ENCODE data around the gene ADAMTSL1. TPM values are rescaled to one million over a fixed set of nuclear protein-coding genes. Genes with fewer than 3 reads are reported as not detected.

ADAMTSL1 gene
- total RNA-seq, 1 experiment from 2014 or later, result not detected

DNA sequence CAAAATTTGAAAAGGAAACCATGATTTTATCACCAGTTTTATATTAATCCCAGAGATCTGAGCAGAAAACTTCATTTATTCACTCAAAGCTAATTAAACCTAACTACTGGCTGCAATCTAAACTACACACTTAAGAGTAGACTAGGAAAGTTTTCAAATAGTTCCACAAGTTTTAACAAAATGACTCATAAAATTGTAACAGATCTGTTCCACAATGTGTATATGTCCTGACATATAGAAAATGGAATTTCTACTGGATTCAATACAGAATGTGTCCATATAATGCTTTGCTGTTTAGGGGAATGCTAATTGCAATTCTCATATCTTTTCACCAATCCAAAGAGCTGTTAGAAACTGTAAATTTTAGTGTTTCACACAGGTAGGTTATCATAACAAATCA lies 40.3 kb upstream of the ADAMTSL1 start:
- BruUV-seq (replicated peaks), result no TSS peak
- no peak overlapping the region for H3K4me3 ChIP-seq (ENCODE audit: low read depth in 2 of 2, low read length in 2 of 2)
- no peaks in the 10 kb centered on the region for H3K4me1 ChIP-seq (ENCODE audit: control insufficient read depth, insufficient read depth, low read length)
- TF ChIP-seq, protein P1, sequence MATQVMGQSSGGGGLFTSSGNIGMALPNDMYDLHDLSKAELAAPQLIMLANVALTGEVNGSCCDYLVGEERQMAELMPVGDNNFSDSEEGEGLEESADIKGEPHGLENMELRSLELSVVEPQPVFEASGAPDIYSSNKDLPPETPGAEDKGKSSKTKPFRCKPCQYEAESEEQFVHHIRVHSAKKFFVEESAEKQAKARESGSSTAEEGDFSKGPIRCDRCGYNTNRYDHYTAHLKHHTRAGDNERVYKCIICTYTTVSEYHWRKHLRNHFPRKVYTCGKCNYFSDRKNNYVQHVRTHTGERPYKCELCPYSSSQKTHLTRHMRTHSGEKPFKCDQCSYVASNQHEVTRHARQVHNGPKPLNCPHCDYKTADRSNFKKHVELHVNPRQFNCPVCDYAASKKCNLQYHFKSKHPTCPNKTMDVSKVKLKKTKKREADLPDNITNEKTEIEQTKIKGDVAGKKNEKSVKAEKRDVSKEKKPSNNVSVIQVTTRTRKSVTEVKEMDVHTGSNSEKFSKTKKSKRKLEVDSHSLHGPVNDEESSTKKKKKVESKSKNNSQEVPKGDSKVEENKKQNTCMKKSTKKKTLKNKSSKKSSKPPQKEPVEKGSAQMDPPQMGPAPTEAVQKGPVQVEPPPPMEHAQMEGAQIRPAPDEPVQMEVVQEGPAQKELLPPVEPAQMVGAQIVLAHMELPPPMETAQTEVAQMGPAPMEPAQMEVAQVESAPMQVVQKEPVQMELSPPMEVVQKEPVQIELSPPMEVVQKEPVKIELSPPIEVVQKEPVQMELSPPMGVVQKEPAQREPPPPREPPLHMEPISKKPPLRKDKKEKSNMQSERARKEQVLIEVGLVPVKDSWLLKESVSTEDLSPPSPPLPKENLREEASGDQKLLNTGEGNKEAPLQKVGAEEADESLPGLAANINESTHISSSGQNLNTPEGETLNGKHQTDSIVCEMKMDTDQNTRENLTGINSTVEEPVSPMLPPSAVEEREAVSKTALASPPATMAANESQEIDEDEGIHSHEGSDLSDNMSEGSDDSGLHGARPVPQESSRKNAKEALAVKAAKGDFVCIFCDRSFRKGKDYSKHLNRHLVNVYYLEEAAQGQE (IDR thresholded peaks at IDR 0.05; ENCODE audit: insufficient read depth in 1 of 2, low read depth in 2 of 2, low read length in 1 of 2), result no peak
- no peak for TF ChIP-seq SIN3A (IDR thresholded peaks at IDR 0.05; ENCODE audit: borderline replicate concordance, insufficient read depth, low read depth, low read length)
- TF ChIP-seq POLR2AphosphoS5 (IDR thresholded peaks at IDR 0.05; ENCODE audit: low read depth, low read length), result no peak
- TF ChIP-seq, protein P2, sequence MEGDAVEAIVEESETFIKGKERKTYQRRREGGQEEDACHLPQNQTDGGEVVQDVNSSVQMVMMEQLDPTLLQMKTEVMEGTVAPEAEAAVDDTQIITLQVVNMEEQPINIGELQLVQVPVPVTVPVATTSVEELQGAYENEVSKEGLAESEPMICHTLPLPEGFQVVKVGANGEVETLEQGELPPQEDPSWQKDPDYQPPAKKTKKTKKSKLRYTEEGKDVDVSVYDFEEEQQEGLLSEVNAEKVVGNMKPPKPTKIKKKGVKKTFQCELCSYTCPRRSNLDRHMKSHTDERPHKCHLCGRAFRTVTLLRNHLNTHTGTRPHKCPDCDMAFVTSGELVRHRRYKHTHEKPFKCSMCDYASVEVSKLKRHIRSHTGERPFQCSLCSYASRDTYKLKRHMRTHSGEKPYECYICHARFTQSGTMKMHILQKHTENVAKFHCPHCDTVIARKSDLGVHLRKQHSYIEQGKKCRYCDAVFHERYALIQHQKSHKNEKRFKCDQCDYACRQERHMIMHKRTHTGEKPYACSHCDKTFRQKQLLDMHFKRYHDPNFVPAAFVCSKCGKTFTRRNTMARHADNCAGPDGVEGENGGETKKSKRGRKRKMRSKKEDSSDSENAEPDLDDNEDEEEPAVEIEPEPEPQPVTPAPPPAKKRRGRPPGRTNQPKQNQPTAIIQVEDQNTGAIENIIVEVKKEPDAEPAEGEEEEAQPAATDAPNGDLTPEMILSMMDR (IDR thresholded peaks at IDR 0.05), result no peak
- no peak for TF ChIP-seq TCF7L2 (IDR thresholded peaks at IDR 0.05; ENCODE audit: low read depth, low read length)
- ATAC-seq (no peak), DNase-seq (ENCODE audit: low read depth, low spot score) (no peak)
- intact Hi-C loops (cut with micrococcal nuclease; ENCODE audit: unreplicated experiment) (no loop called here), in situ Hi-C loops (cut with HindIII; ENCODE audit: low pct_unique_long_range_greater_than_20kb, low sequenced_read_pairs) (no loop called here)
- ChIA-PET CTCF (no interaction called here), POLR2A (no interaction called here)
- no peaks in the 10 kb centered on the region for H3K36me3 ChIP-seq (ENCODE audit: control insufficient read depth, insufficient read depth, low read length)
- H3K27me3 ChIP-seq (ENCODE audit: control insufficient read depth, insufficient read depth, low read length), result no peaks in the 10 kb centered on the region
- no peaks in the 10 kb centered on the region for H3K9me3 ChIP-seq (ENCODE audit: control insufficient read depth, insufficient read depth, low read depth, low read length)
- H3K27ac ChIP-seq (ENCODE audit: low read length), result no peak overlapping the region

DNA sequence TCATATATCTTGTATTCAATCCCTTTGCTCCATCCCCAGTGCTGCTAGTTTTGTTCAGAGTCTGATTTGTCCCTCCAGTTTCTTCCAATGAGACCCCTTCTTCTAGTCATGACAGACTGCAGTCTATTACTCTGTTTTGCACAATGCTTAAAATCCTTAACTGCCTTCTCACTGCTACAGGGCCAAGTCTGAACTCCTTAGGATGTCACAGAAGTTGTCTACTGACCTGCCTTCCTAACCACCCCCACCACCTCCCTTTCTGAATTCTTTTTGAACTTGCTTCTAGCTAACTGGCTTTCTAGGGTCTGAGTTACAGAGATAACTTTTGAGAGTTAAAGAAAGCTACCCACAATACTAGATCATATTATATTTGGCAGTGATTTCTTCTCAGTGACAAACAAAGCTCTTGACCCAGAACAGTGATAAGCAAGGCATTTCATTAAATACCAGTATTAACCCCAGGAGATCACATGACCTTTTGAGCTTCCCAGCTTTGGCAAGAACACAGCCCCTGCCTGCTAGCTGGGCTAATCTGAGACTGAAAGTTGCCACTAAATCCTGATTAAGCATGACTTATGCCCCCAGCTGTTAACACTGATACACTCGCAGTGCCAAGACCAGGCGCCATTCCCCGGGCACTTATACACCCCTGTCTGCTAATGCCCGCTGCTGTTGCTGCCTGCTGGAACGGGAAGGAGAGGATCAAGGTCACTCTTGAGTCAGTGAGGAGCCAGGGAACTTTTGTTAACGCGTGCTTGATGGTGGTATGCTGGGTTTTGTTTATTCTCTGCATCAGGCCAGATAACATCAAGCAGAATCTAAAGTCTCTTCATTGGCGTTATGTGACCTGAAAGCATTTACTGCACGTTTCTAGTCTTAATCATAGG lies 36.4 kb upstream of the ADAMTSL1 start:
- ATAC-seq, result no peak
- no peaks in the 10 kb centered on the region for H3K27me3 ChIP-seq (ENCODE audit: control insufficient read depth, insufficient read depth, low read length)
- intact Hi-C loops (cut with micrococcal nuclease; ENCODE audit: unreplicated experiment) (no loop called here), in situ Hi-C loops (cut with HindIII; ENCODE audit: low pct_unique_long_range_greater_than_20kb, low sequenced_read_pairs) (no loop called here)
- H3K36me3 ChIP-seq (ENCODE audit: control insufficient read depth, insufficient read depth, low read length), result no peaks in the 10 kb centered on the region
- POLR2A ChIA-PET, result no interaction called here
- H3K4me3 ChIP-seq (ENCODE audit: low read depth in 2 of 2, low read length in 2 of 2), result no peak overlapping the region
- CTCF ChIA-PET, result no interaction called here
- no TSS peak for BruUV-seq (replicated peaks)
- H3K27ac ChIP-seq (ENCODE audit: low read length), result no peak overlapping the region
- no peak for DNase-seq (ENCODE audit: low read depth, low spot score)
- no peaks in the 10 kb centered on the region for H3K9me3 ChIP-seq (ENCODE audit: control insufficient read depth, insufficient read depth, low read depth, low read length)
- H3K4me1 ChIP-seq (ENCODE audit: control insufficient read depth, insufficient read depth, low read length), result no peaks in the 10 kb centered on the region
- TF ChIP-seq, protein P1 (IDR thresholded peaks at IDR 0.05; ENCODE audit: insufficient read depth in 1 of 2, low read depth in 2 of 2, low read length in 1 of 2), result no peak
- no peak for TF ChIP-seq SIN3A (IDR thresholded peaks at IDR 0.05; ENCODE audit: borderline replicate concordance, insufficient read depth, low read depth, low read length)
- TF ChIP-seq, protein P2 (IDR thresholded peaks at IDR 0.05), result no peak
- no peak for TF ChIP-seq TCF7L2 (IDR thresholded peaks at IDR 0.05; ENCODE audit: low read depth, low read length)
- no peak for TF ChIP-seq POLR2AphosphoS5 (IDR thresholded peaks at IDR 0.05; ENCODE audit: low read depth, low read length)

Data from Panc1 (cell line).